Right ventricle myocardium inferior (tissue), 1 donor: ENCODE results near the gene STIM2. TPM values are rescaled to one million over a fixed set of nuclear protein-coding genes. Genes with fewer than 3 reads are reported as not detected.
A peak's percentile ranks its signal among the peaks of the same experiment; 100 is the strongest.

Experiments used
- ATAC-seq: fragments of 200-7000 bp; cut with Tn5 transposase; one replicate; pipeline ENCODE4 v1.9.1; 2020; ENCODE audit warnings: mild to moderate bottlenecking, moderate library complexity
- DNase-seq: peaks from one replicate; pipeline ENCODE4 v3.0.0; 2021; ENCODE audit errors: missing footprints
- intact Hi-C: fragments of 100-400 bp; cut with DNase I; formaldehyde crosslinking; loops from one replicate; pipeline ENCODE4 v1.11.0; 2022
- total RNA-seq: library from RNA; stranded (reverse); fragmentation: NEBNext Ultra II Directional; extraction: Animal tissue kit (Norgen Biotek cat#: 25700); gene quantifications from one replicate; pipeline ENCODE4 v1.2.1, GENCODE V29; 2021
- donor health status: DM: no; HTN: yes; CAD: no; lungs with severe emphysema.

The STIM2 gene
- total RNA-seq, 1 donor from 2014 or later: 9.2 TPM

- ATAC-seq (no peak), DNase-seq (no peak)
- intact Hi-C loops: loop anchor here (5.0 kb wide), 1 partner anchor 144 kb away; the partner anchor contains the start of gene STIM2
Measured at GRCh38 chr4:27005905-27006590, 145.4 kb downstream of the STIM2 start.

GRCh38 chr4:27006646-27007045, 146.0 kb downstream of the STIM2 start:
- ATAC-seq: no peak
- no peak for DNase-seq
- intact Hi-C loops: loop anchor here (5.0 kb wide), 1 partner anchor 144 kb away; the partner anchor contains the start of gene STIM2

- no peak for ATAC-seq
- intact Hi-C loops: loop anchor here (5.0 kb wide), 1 partner anchor 145 kb away; the partner anchor contains the start of gene STIM2
- DNase-seq: no peak
Measured at GRCh38 chr4:27007507-27007906, 146.9 kb downstream of the STIM2 start.

- no peak for ATAC-seq
- no peak for DNase-seq
- intact Hi-C loops: loop anchor here (5.0 kb wide), 1 partner anchor 146 kb away; the partner anchor contains the start of gene STIM2
Measured at GRCh38 chr4:27008679-27009078, 148.0 kb downstream of the STIM2 start.

GRCh38 chr4:27009539-27009938, 148.9 kb downstream of the STIM2 start:
- ATAC-seq: no peak
- intact Hi-C loops: loop anchor here (5.0 kb wide), 1 partner anchor 147 kb away; the partner anchor contains the start of gene STIM2

GRCh38 chr4:27010334-27010940, 149.8 kb downstream of the STIM2 start:
- intact Hi-C loops: loop anchor here (1.0 to 10.0 kb wide), 3 partner anchors 223 to 551 kb away; partner anchors contain the start of gene TBC1D19
- peak; percentile 49 for DNase-seq
- peak; percentile 57 for ATAC-seq

More at GRCh38 chr4:27009539-27009938, 148.9 kb downstream of the STIM2 start:
- DNase-seq: no peak

- DNase-seq (no peak), ATAC-seq (no peak)
- intact Hi-C loops: loop anchor here (5.0 to 10.0 kb wide), 2 partner anchors 224 to 427 kb away; partner anchors contain the start of gene TBC1D19
Measured at GRCh38 chr4:27011401-27011800, 150.8 kb downstream of the STIM2 start.

GRCh38 chr4:27013012-27013411, 152.4 kb downstream of the STIM2 start:
- DNase-seq (no peak), ATAC-seq (no peak)
- intact Hi-C loops: loop anchor here (5.0 to 10.0 kb wide), 2 partner anchors 226 to 428 kb away; partner anchors contain the start of gene TBC1D19

GRCh38 chr4:27016551-27016950, 155.9 kb downstream of the STIM2 start:
- DNase-seq (no peak), ATAC-seq (no peak)
- intact Hi-C loops: loop anchor here (10.0 kb wide), 1 partner anchor 432 kb away; the partner anchor contains the start of gene TBC1D19

GRCh38 chr4:27017623-27018022, 157.0 kb downstream of the STIM2 start:
- DNase-seq: no peak
- ATAC-seq: no peak
- intact Hi-C loops: loop anchor here (10.0 kb wide), 1 partner anchor 433 kb away; the partner anchor contains the start of gene TBC1D19

GRCh38 chr4:27018076-27018475, 157.4 kb downstream of the STIM2 start:
- DNase-seq: no peak
- ATAC-seq: no peak
- intact Hi-C loops: loop anchor here (10.0 kb wide), 1 partner anchor 433 kb away; the partner anchor contains the start of gene TBC1D19

GRCh38 chr4:27018910-27019309, 158.3 kb downstream of the STIM2 start:
- DNase-seq (no peak), ATAC-seq (no peak)
- intact Hi-C loops: loop anchor here (10.0 kb wide), 1 partner anchor 434 kb away; the partner anchor contains the start of gene TBC1D19

GRCh38 chr4:27019766-27020165, 159.1 kb downstream of the STIM2 start:
- intact Hi-C loops: loop anchor here (10.0 kb wide), 1 partner anchor 435 kb away; the partner anchor contains the start of gene TBC1D19
- DNase-seq: no peak
- ATAC-seq: no peak

- intact Hi-C loops: no loop called here
- DNase-seq (no peak), ATAC-seq (no peak)
Measured at GRCh38 chr4:27020203-27020602, 159.6 kb downstream of the STIM2 start.

GRCh38 chr4:27020603-27021002, 160.0 kb downstream of the STIM2 start:
- intact Hi-C loops: no loop called here
- DNase-seq (no peak), ATAC-seq (no peak)

- DNase-seq (no peak), ATAC-seq (no peak)
- intact Hi-C loops: no loop called here
Measured at GRCh38 chr4:27022963-27023362, 162.3 kb downstream of the STIM2 start.

- DNase-seq (no peak), ATAC-seq (no peak)
- intact Hi-C loops: no loop called here
Measured at GRCh38 chr4:27023366-27023765, 162.7 kb downstream of the STIM2 start.

- ATAC-seq (no peak), DNase-seq (no peak)
- intact Hi-C loops: no loop called here
Measured at GRCh38 chr4:27024805-27025204, 164.2 kb downstream of the STIM2 start.

GRCh38 chr4:27027428-27027827, 166.8 kb downstream of the STIM2 start:
- DNase-seq (no peak), ATAC-seq (no peak)
- intact Hi-C loops: no loop called here
